ENCODE results near the gene ICAM5.
"Not testable (repeated sequence)": the region's sequence is repeated elsewhere in the genome, so short reads cannot be mapped to it uniquely, and the experiment has no call there.

ICAM5 gene

GRCh38 chr19:10320602-10321416 is 31.1 kb downstream of the ICAM5 start:
- DNase-seq (ENCODE audit: low read depth): no peak

- DNase-seq (ENCODE audit: low read depth): no peak
These were observed 31.7 kb downstream of the ICAM5 start for GRCh38 chr19:10321417-10321797.

- no peak for DNase-seq (ENCODE audit: low read depth)
These were observed 32.4 kb downstream of the ICAM5 start for GRCh38 chr19:10321874-10322835.

GRCh38 chr19:10325732-10326131 is 36.0 kb downstream of the ICAM5 start:
- DNase-seq (ENCODE audit: low read depth): no peak

- no peak for DNase-seq (ENCODE audit: low read depth)
These were observed 38.0 kb downstream of the ICAM5 start for GRCh38 chr19:10327793-10328192.

- no peak for DNase-seq (ENCODE audit: low read depth)
These were observed 39.0 kb downstream of the ICAM5 start for GRCh38 chr19:10328558-10329429.

GRCh38 chr19:10329555-10329954 is 39.8 kb downstream of the ICAM5 start:
- DNase-seq (ENCODE audit: low read depth): no peak

- no peak for DNase-seq (ENCODE audit: low read depth)
These were observed 42.6 kb downstream of the ICAM5 start for GRCh38 chr19:10332158-10332964.

GRCh38 chr19:10332965-10333757 is 43.4 kb downstream of the ICAM5 start, which contains the start of gene RAVER1:
RAVER1 (minus strand) TSS chr19:10333529; CDS start chr19:10333507, 22 bp downstream.
- DNase-seq (ENCODE audit: low read depth): peak; percentile 67

GRCh38 chr19:10333758-10334587 is 44.2 kb downstream of the ICAM5 start:
- no peak for DNase-seq (ENCODE audit: low read depth)

GRCh38 chr19:10334588-10335351 is 45.0 kb downstream of the ICAM5 start:
- DNase-seq (ENCODE audit: low read depth): peak; percentile 73

GRCh38 chr19:10335352-10335985 is 45.7 kb downstream of the ICAM5 start:
- DNase-seq (ENCODE audit: low read depth): no peak

- not testable (repeated sequence) for DNase-seq (ENCODE audit: low read depth)
These were observed 47.0 kb downstream of the ICAM5 start for GRCh38 chr19:10336725-10337124.

GRCh38 chr19:10338940-10339339 is 49.2 kb downstream of the ICAM5 start:
- DNase-seq (ENCODE audit: low read depth): no peak

GRCh38 chr19:10339380-10339960 is 49.7 kb downstream of the ICAM5 start, which contains the start of gene ICAM3:
ICAM3 (minus strand) TSS chr19:10339624; CDS start chr19:10339614, 10 bp downstream.
- DNase-seq (ENCODE audit: low read depth): no peak

- DNase-seq (ENCODE audit: low read depth): no peak
These were observed 50.2 kb downstream of the ICAM5 start for GRCh38 chr19:10339977-10340376.

GRCh38 chr19:10343495-10343894 is 53.7 kb downstream of the ICAM5 start:
- DNase-seq (ENCODE audit: low read depth): no peak

Data from GM04503 (cell line).